ENCODE data around the gene GSTK1. TPM values are rescaled to one million over a fixed set of nuclear protein-coding genes. Genes with fewer than 3 reads are reported as not detected.

Gene GSTK1
- total RNA-seq, 3 donors from 2014 or later = 196 to 242 (median 199) TPM

DNA sequence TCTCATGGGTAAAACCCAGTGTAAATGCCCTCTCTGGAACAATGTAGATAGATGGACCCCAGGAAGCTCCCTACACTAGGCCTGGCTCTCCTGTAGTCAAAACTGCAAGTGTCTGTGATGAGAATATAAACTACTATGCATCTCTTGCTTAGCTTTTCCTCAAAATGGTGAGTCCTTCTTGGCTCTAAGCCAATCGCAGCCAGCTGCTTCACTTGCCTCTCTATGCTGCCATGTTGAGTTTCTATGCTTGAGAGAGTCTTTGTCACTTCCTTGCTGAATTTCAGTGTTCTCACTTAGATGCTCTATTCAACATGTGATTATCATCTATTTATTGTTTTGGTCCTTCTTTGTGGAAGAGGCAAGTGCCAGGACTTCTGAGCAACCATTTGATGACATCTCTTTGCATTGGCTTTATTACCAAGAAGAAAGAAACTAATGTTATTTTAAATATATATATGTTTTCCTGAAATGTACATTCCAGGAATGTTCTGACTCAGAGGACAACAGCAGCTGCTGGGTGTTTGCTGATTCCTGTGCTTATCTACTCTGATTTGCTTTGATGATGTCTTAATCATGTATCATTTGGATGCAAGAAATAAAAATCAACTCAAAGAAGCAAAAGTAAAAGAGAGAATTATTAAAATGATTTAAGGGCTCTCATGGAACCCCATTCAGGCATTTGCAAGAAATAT is 24.8 kb upstream of the GSTK1 start:
- Histone ChIP-seq H3K36me3 (no peaks in the 10 kb centered on the region), H3K27me3 (no peaks in the 10 kb centered on the region), H3K4me3 (no peak overlapping the region), H3K9me3 (peaks cover 0 to 13% of the 10 kb centered on the region in 2 donors), H3K27ac (no peak overlapping the region), H3K4me1 (peaks cover 3 to 4% of the 10 kb centered on the region in 2 donors)
- TF ChIP-seq, protein P1, sequence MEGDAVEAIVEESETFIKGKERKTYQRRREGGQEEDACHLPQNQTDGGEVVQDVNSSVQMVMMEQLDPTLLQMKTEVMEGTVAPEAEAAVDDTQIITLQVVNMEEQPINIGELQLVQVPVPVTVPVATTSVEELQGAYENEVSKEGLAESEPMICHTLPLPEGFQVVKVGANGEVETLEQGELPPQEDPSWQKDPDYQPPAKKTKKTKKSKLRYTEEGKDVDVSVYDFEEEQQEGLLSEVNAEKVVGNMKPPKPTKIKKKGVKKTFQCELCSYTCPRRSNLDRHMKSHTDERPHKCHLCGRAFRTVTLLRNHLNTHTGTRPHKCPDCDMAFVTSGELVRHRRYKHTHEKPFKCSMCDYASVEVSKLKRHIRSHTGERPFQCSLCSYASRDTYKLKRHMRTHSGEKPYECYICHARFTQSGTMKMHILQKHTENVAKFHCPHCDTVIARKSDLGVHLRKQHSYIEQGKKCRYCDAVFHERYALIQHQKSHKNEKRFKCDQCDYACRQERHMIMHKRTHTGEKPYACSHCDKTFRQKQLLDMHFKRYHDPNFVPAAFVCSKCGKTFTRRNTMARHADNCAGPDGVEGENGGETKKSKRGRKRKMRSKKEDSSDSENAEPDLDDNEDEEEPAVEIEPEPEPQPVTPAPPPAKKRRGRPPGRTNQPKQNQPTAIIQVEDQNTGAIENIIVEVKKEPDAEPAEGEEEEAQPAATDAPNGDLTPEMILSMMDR (IDR thresholded peaks at IDR 0.05) = no peak
- TF ChIP-seq POLR2A (IDR thresholded peaks at IDR 0.05) = no peak
- TF ChIP-seq POLR2AphosphoS5 (IDR thresholded peaks at IDR 0.05) = no peak
- DNase-seq (ENCODE audit: low spot score in 2 of 2) = no peak
- intact Hi-C loops (cut with DNase I; ENCODE audit: low total_unique reads) = loop anchor here (1.0 kb wide), 1 partner anchor 12 kb away; no protein-coding TSS in a partner anchor

DNA sequence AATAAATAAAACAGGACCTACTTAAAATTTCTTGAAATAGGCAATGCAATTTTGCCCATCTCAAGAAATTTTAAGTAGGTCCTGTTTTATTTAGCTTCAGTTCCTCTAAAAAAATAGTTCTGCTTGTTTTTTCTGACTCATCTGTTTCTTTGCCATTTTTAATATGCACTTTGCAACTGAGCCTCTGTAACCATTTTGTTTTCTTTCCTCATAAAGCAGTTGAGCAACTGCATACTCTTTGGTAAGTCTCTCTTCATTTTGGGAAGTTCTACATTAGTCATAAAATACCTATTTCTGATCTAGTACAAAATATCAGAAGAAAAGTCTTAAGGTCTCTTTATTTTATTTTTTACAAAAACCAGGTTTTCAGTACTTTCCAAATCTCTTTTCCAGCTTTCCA is 23.4 kb upstream of the GSTK1 start:
- H3K4me1 ChIP-seq = peaks cover 3 to 4% of the 10 kb centered on the region in 2 donors
- H3K27ac ChIP-seq = no peak overlapping the region
- intact Hi-C loops (cut with DNase I; ENCODE audit: low total_unique reads) = loop anchor here (10.0 kb wide), 1 partner anchor 165 kb away; the partner anchor contains the start of gene EPHA1
- H3K36me3 ChIP-seq = no peaks in the 10 kb centered on the region
- H3K9me3 ChIP-seq = peaks cover 0 to 13% of the 10 kb centered on the region in 2 donors
- no peaks in the 10 kb centered on the region for H3K27me3 ChIP-seq
- H3K4me3 ChIP-seq = no peak overlapping the region
- no peak for DNase-seq (ENCODE audit: low spot score in 2 of 2)
- no peak for TF ChIP-seq POLR2A (IDR thresholded peaks at IDR 0.05)

- peak in 1 of 2 donors; percentile 66 for DNase-seq (ENCODE audit: low spot score in 2 of 2)
- intact Hi-C loops (cut with DNase I; ENCODE audit: low total_unique reads) = loop anchor here (10.0 kb wide), 1 partner anchor 164 kb away; the partner anchor contains the start of gene EPHA1
Measured at GRCh38 chr7:143240291-143241168, 22.7 kb upstream of the GSTK1 start.

DNA sequence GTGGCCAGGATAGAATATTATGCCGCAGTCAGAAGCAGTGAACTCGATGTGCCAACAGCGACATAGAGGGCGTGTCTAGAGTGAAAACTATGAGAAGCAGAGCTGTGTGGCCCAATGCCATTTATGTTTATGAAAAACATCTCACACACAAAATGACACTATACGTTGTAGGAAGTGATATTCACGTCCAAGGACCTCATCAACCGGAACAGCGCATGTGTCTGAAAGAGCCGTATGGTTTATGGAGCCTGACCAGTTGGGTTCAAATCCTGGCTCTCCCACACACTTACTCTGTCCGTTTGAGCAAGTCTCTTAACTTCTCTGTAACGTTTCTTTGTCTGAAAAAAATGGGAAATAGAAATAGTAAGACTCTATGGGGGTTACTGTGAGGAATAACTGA is 20.9 kb upstream of the GSTK1 start:
- DNase-seq (ENCODE audit: low spot score in 2 of 2) = no peak
- Histone ChIP-seq H3K4me3 (no peak overlapping the region), H3K27ac (no peak overlapping the region), H3K9me3 (peaks cover 0 to 1% of the 10 kb centered on the region in 2 donors), H3K36me3 (no peaks in the 10 kb centered on the region), H3K27me3 (no peaks in the 10 kb centered on the region), H3K4me1 (peaks cover 3 to 4% of the 10 kb centered on the region in 2 donors)
- TF ChIP-seq POLR2AphosphoS5 (IDR thresholded peaks at IDR 0.05) = no peak
- TF ChIP-seq, protein P1 (IDR thresholded peaks at IDR 0.05) = no peak
- no peak for TF ChIP-seq POLR2A (IDR thresholded peaks at IDR 0.05)
- intact Hi-C loops (cut with DNase I; ENCODE audit: low total_unique reads) = loop anchor here (10.0 kb wide), 1 partner anchor 162 kb away; the partner anchor contains the start of gene EPHA1

More at GRCh38 chr7:143240291-143241168, 22.7 kb upstream of the GSTK1 start:
- TF ChIP-seq, protein P1 (IDR thresholded peaks at IDR 0.05) = peak; percentile 62 to 90 (median 82)
- peak in 1 of 3 donors; percentile 35 for TF ChIP-seq POLR2AphosphoS5 (IDR thresholded peaks at IDR 0.05)
- TF ChIP-seq POLR2A (IDR thresholded peaks at IDR 0.05) = no peak
- Histone ChIP-seq H3K27ac (peak overlapping the region in 1 of 2 donors; percentile 62), H3K27me3 (no peaks in the 10 kb centered on the region), H3K36me3 (no peaks in the 10 kb centered on the region), H3K4me1 (peaks cover 3 to 4% of the 10 kb centered on the region in 2 donors), H3K4me3 (peak overlapping the region in 1 of 3 donors; percentile 32), H3K9me3 (peaks cover 0 to 13% of the 10 kb centered on the region in 2 donors)

DNA sequence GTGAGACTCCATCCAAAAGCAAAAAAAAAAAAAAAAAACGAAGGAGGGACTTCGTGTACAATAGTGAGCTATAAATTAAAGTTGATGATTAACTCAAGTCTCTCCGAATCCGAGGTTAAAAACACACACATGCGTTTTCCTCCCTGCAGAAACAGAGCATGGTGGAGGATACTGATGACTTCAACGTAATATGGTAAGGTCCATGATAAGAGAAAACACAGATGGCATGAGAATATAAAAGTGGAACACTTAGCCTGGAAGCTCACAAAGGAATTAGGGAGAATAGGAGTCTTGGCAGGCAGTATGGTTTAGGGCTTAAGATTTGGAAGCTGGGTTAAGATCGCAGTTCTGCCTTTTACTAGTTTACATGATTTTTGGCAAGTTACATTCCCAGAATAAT is 20.1 kb upstream of the GSTK1 start:
- TF ChIP-seq, protein P1 (IDR thresholded peaks at IDR 0.05) = no peak
- TF ChIP-seq POLR2A (IDR thresholded peaks at IDR 0.05) (no peak), POLR2AphosphoS5 (IDR thresholded peaks at IDR 0.05) (no peak)

More for the DNA sequence above, 20.1 kb upstream of the GSTK1 start:
- no peaks in the 10 kb centered on the region for H3K27me3 ChIP-seq
- H3K4me3 ChIP-seq = no peak overlapping the region
- no peaks in the 10 kb centered on the region for H3K36me3 ChIP-seq
- H3K4me1 ChIP-seq = peaks cover 3 to 4% of the 10 kb centered on the region in 2 donors
- DNase-seq (ENCODE audit: low spot score in 2 of 2) = no peak
- no peaks in the 10 kb centered on the region for H3K9me3 ChIP-seq
- H3K27ac ChIP-seq = no peak overlapping the region
- intact Hi-C loops (cut with DNase I; ENCODE audit: low total_unique reads) = loop anchor here (10.0 kb wide), 1 partner anchor 162 kb away; the partner anchor contains the start of gene EPHA1
